Astrocyte (in vitro differentiated cells and primary cell): Measurements from ENCODE around the gene EGFR. TPM values are rescaled to one million over a fixed set of nuclear protein-coding genes. Genes with fewer than 3 reads are reported as not detected.

ENCODE experiments used
- DNase-seq: peaks from one replicate; pipeline ENCODE4 v3.0.0-alpha.2; 2010; ENCODE audit warnings: low read depth
- FAIRE-seq: peaks from 2 replicates; lab custom pipeline; 2011; peaks lifted over from hg19 to GRCh38; lab: Jason Lieb, UNC
- H2AFZ ChIP-seq: 2 replicates; pipeline ENCODE4 v1.6.0; 2012; ENCODE audit warnings: low read depth, low read length, inconsistent platforms
- H3K27ac ChIP-seq: 2 replicates; pipeline ENCODE4 v1.5.1; 2011; ENCODE audit warnings: low read depth, low read length, inconsistent platforms
- H3K27me3 ChIP-seq: 2 replicates; pipeline ENCODE4 v1.6.0; 2011; ENCODE audit warnings: low read length, inconsistent platforms; ENCODE audit not compliant: insufficient read depth
- H3K36me3 ChIP-seq: 2 replicates; pipeline ENCODE4 v1.5.1; 2011; ENCODE audit warnings: low read length, inconsistent platforms; ENCODE audit not compliant: insufficient read depth
- H3K4me1 ChIP-seq: 2 replicates; pipeline ENCODE4 v1.5.1; 2011; ENCODE audit warnings: low read length, inconsistent platforms; ENCODE audit not compliant: insufficient read depth
- H3K4me2 ChIP-seq: 2 replicates; pipeline ENCODE4 v1.6.0; 2012; ENCODE audit warnings: low read length, inconsistent platforms
- H3K4me3 ChIP-seq: 2 replicates; pipeline ENCODE4 v1.5.1; 2011; ENCODE audit warnings: low read depth, mild to moderate bottlenecking, low read length, inconsistent platforms; ENCODE audit not compliant: insufficient read depth
- H3K79me2 ChIP-seq: 2 replicates; pipeline ENCODE4 v1.6.0; 2012; ENCODE audit warnings: mild to moderate bottlenecking, low read length, inconsistent platforms; ENCODE audit not compliant: insufficient read depth
- H3K9ac ChIP-seq: 2 replicates; pipeline ENCODE4 v1.6.0; 2012; ENCODE audit warnings: mild to moderate bottlenecking, low read length, inconsistent platforms
- H3K9me3 ChIP-seq: 2 replicates; pipeline ENCODE4 v1.5.1; 2012; ENCODE audit warnings: low read depth, mild to moderate bottlenecking, low read length, inconsistent platforms; ENCODE audit not compliant: insufficient read depth
- H4K20me1 ChIP-seq: 2 replicates; pipeline ENCODE4 v1.6.0; 2012; ENCODE audit warnings: low read length, inconsistent platforms; ENCODE audit not compliant: insufficient read depth
- H3K27ac Mint-ChIP-seq: one replicate; pipeline ENCODE4 v1.8.0; 2021; ENCODE audit warnings: mild to moderate bottlenecking, mixed read lengths; ENCODE audit not compliant: unreplicated experiment
- H3K27me3 Mint-ChIP-seq: one replicate; pipeline ENCODE4 v1.8.0; 2021; ENCODE audit warnings: low read depth, mixed read lengths; ENCODE audit not compliant: unreplicated experiment
- H3K36me3 Mint-ChIP-seq: one replicate; pipeline ENCODE4 v1.8.0; 2021; ENCODE audit warnings: low read depth, mixed read lengths; ENCODE audit not compliant: unreplicated experiment
- H3K4me1 Mint-ChIP-seq: one replicate; pipeline ENCODE4 v1.8.0; 2021; ENCODE audit warnings: low read depth, mixed read lengths; ENCODE audit not compliant: unreplicated experiment
- H3K4me3 Mint-ChIP-seq: one replicate; pipeline ENCODE4 v1.8.0; 2021; ENCODE audit warnings: mild to moderate bottlenecking, moderate library complexity, mixed read lengths; ENCODE audit not compliant: unreplicated experiment
- H3K9me3 Mint-ChIP-seq: one replicate; pipeline ENCODE4 v1.8.0; 2021; ENCODE audit warnings: mild to moderate bottlenecking, mixed read lengths; ENCODE audit not compliant: unreplicated experiment
- EZH2 ChIP-seq: IDR thresholded peaks from 2 replicates; pipeline ENCODE4 v1.6.1; 2012; ENCODE audit warnings: mild to moderate bottlenecking, low read length, inconsistent platforms; ENCODE audit not compliant: insufficient read depth
- total RNA-seq: library from RNA; stranded (reverse); gene quantifications from 2 replicates; pipeline ENCODE4 v1.2.1, GENCODE V29; 2021
- TF ChIP-seq, protein P1 (sequence below): IDR thresholded peaks from 2 replicates; pipeline ENCODE4 v1.5.1; 2011; ENCODE audit warnings: low read depth, mild to moderate bottlenecking, inconsistent platforms, low read length, moderate library complexity; ENCODE audit not compliant: insufficient read depth

Gene EGFR
- total RNA-seq, 1 donor from 2014 or later, result 27.3 TPM

DNA sequence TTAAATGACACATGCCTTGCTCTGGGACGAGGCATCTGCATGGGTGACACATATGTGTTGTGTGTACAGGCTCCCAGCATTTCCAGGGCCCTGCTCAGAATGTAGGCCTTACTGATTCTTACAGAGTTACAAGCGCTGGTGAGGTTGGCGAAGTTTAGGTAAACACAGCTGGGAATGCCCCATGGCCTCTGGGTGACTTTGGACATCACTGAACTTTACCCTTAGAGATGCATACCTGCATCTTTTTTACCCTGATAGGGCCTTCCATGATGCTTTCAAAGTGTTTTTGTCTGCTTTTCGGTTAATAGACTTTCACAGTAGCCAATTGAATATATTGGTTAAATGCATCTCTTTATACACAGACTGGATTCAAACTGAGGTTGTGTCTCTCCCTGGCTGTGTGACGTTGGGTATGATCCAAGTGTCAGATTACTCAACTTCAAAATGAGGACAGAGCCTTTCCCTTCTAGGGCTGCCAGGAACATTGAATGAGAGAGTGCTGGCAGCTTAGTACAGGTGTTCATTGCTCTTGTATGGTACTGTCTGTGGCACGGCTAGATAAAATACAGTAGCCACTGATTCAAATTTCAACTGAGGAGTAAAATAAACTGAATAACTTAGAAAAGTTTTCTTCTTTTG is 29.5 kb downstream of the EGFR start:
- H3K9ac ChIP-seq, result no peak overlapping the region
- no peaks in the 10 kb centered on the region for H3K9me3 ChIP-seq
- Mint-ChIP-seq H3K4me1 (peaks cover 26% of the 10 kb centered on the region), H3K27ac (no peak overlapping the region), H3K27me3 (no peaks in the 10 kb centered on the region), H3K36me3 (no peaks in the 10 kb centered on the region), H3K9me3 (no peaks in the 10 kb centered on the region), H3K4me3 (no peak overlapping the region)
- no peak overlapping the region for H3K4me3 ChIP-seq
- peaks cover 25% of the 10 kb centered on the region for H3K4me1 ChIP-seq
- H3K36me3 ChIP-seq, result no peaks in the 10 kb centered on the region
- H3K27me3 ChIP-seq, result no peaks in the 10 kb centered on the region
- DNase-seq, result no peak
- H3K4me2 ChIP-seq, result no peak overlapping the region
- FAIRE-seq, result peak; percentile 55
- H2AFZ ChIP-seq, result no peak overlapping the region
- H4K20me1 ChIP-seq, result peaks cover 38% of the 10 kb centered on the region
- H3K79me2 ChIP-seq, result peaks cover 98% of the 10 kb centered on the region
- TF ChIP-seq, protein P1, sequence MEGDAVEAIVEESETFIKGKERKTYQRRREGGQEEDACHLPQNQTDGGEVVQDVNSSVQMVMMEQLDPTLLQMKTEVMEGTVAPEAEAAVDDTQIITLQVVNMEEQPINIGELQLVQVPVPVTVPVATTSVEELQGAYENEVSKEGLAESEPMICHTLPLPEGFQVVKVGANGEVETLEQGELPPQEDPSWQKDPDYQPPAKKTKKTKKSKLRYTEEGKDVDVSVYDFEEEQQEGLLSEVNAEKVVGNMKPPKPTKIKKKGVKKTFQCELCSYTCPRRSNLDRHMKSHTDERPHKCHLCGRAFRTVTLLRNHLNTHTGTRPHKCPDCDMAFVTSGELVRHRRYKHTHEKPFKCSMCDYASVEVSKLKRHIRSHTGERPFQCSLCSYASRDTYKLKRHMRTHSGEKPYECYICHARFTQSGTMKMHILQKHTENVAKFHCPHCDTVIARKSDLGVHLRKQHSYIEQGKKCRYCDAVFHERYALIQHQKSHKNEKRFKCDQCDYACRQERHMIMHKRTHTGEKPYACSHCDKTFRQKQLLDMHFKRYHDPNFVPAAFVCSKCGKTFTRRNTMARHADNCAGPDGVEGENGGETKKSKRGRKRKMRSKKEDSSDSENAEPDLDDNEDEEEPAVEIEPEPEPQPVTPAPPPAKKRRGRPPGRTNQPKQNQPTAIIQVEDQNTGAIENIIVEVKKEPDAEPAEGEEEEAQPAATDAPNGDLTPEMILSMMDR, result no peak
- TF ChIP-seq EZH2, result no peak
- no peak overlapping the region for H3K27ac ChIP-seq

DNA sequence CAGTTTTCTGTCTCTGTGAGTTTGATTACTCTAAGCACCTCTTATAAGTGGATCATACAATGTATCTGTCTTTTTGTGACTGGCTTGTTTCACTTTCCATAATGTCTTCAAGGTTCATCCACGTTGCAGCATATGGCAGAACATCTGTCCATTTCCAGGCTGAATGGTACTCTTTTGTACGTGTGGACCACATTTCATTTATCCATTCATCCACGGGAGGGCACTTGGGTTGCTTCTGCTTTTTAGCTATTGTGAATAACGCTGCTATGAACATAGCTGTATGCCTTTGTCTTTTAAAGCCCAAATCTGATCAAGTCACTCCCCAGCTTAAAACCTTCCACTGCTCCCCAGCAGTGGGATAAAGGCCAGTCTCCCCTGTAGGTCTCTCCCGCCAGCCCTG is 31.5 kb downstream of the EGFR start:
- no peak overlapping the region for H3K9ac ChIP-seq
- peaks cover 42% of the 10 kb centered on the region for H3K4me1 ChIP-seq
- H3K27ac ChIP-seq, result no peak overlapping the region
- H3K9me3 Mint-ChIP-seq, result no peaks in the 10 kb centered on the region
- H3K27me3 Mint-ChIP-seq, result no peaks in the 10 kb centered on the region
- no peak overlapping the region for H3K4me3 ChIP-seq
- H3K4me1 Mint-ChIP-seq, result peaks cover 33% of the 10 kb centered on the region
- no peaks in the 10 kb centered on the region for H3K36me3 ChIP-seq
- no peaks in the 10 kb centered on the region for H3K9me3 ChIP-seq
- DNase-seq (no peak), FAIRE-seq (no peak)
- no peak overlapping the region for H3K27ac Mint-ChIP-seq
- peaks cover 98% of the 10 kb centered on the region for H3K79me2 ChIP-seq
- no peak overlapping the region for H3K4me2 ChIP-seq
- no peaks in the 10 kb centered on the region for H3K27me3 ChIP-seq
- no peak overlapping the region for H2AFZ ChIP-seq
- no peaks in the 10 kb centered on the region for H3K36me3 Mint-ChIP-seq
- H3K4me3 Mint-ChIP-seq, result no peak overlapping the region
- TF ChIP-seq, protein P1, result no peak
- TF ChIP-seq EZH2, result no peak
- H4K20me1 ChIP-seq, result peaks cover 27% of the 10 kb centered on the region

DNA sequence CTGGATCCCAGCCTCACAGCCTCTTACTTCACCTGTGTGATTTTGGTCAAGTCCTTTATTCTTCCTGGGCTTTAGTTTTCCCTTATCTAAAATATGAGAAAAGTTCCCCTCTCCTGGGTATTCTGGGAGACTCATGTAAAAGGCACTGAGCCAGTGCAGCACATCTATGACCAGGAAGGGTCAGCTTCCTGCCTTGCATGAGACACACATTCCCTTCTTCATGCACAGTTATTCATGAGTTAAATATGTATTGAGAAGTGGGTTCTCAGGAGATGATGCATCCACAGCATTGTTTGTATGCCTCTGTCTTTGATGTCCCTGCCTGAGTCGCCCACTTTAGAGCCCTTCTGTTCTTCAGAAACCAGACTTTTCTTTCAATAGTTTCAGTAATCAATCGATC is 33.3 kb downstream of the EGFR start:
- H3K27me3 ChIP-seq, result no peaks in the 10 kb centered on the region
- Mint-ChIP-seq H3K27me3 (no peaks in the 10 kb centered on the region), H3K9me3 (no peaks in the 10 kb centered on the region), H3K36me3 (no peaks in the 10 kb centered on the region), H3K4me3 (no peak overlapping the region), H3K27ac (peak overlapping the region; percentile 82), H3K4me1 (peaks cover 39% of the 10 kb centered on the region)
- H4K20me1 ChIP-seq, result peaks cover 16% of the 10 kb centered on the region
- H3K4me1 ChIP-seq, result peaks cover 48% of the 10 kb centered on the region
- H3K27ac ChIP-seq, result peak overlapping the region; percentile 97
- FAIRE-seq (peak; percentile 86), DNase-seq (peak; percentile 85)
- peaks cover 98% of the 10 kb centered on the region for H3K79me2 ChIP-seq
- peak overlapping the region; percentile 85 for H3K9ac ChIP-seq
- TF ChIP-seq, protein P1, result no peak
- no peak for TF ChIP-seq EZH2
- H3K36me3 ChIP-seq, result no peaks in the 10 kb centered on the region
- H3K4me3 ChIP-seq, result no peak overlapping the region
- H3K9me3 ChIP-seq, result no peaks in the 10 kb centered on the region
- H2AFZ ChIP-seq, result no peak overlapping the region
- H3K4me2 ChIP-seq, result peak overlapping the region; percentile 79
